Hepatocyte (in vitro differentiated cells): Measurements from ENCODE around the gene EIF2AK2. TPM values are rescaled to one million over a fixed set of nuclear protein-coding genes. Genes with fewer than 3 reads are reported as not detected.

Source experiments
- DNase-seq: peaks from one replicate; pipeline ENCODE4 v3.0.0-alpha.2; 2016; ENCODE audit warnings: low spot score
- H2AFZ ChIP-seq: fragments of 200-600 bp; sonication (generic); 2 replicates; pipeline ENCODE4 v1.6.0; 2016; ENCODE audit warnings: antibody characterized with exemption, mild to moderate bottlenecking
- H3K27ac ChIP-seq: fragments of 200-600 bp; sonication (generic); 2 replicates; pipeline ENCODE4 v1.5.1; 2016; ENCODE audit warnings: mild to moderate bottlenecking
- H3K27me3 ChIP-seq: fragments of 200-600 bp; sonication (generic); 2 replicates; pipeline ENCODE4 v1.6.1; 2016
- H3K36me3 ChIP-seq: fragments of 200-600 bp; sonication (generic); replicated peaks from 2 replicates; pipeline ENCODE4 v1.5.1; 2016; ENCODE audit warnings: low read depth; ENCODE audit not compliant: insufficient read depth
- H3K4me1 ChIP-seq: fragments of 200-600 bp; sonication (generic); 2 replicates; pipeline ENCODE4 v1.5.1; 2016; ENCODE audit warnings: mild to moderate bottlenecking, moderate library complexity; ENCODE audit not compliant: insufficient read depth
- H3K4me2 ChIP-seq: fragments of 200-600 bp; sonication (generic); 2 replicates; pipeline ENCODE4 v1.6.0; 2016
- H3K4me3 ChIP-seq: fragments of 200-600 bp; sonication (generic); 2 replicates; pipeline ENCODE4 v1.5.1; 2016; ENCODE audit warnings: mild to moderate bottlenecking
- H3K79me2 ChIP-seq: fragments of 200-600 bp; sonication (generic); 2 replicates; pipeline ENCODE4 v1.6.0; 2017; ENCODE audit warnings: mild to moderate bottlenecking
- H3K9me2 ChIP-seq: fragments of 200-600 bp; sonication (generic); replicated peaks from 2 replicates; pipeline ENCODE4 v1.6.0; 2017; ENCODE audit warnings: mild to moderate bottlenecking; ENCODE audit not compliant: insufficient read depth
- H3K9me3 ChIP-seq: fragments of 200-600 bp; sonication (generic); 2 replicates; pipeline ENCODE4 v1.5.1; 2016; ENCODE audit warnings: low read depth, mild to moderate bottlenecking
- H4K20me1 ChIP-seq: fragments of 200-600 bp; sonication (generic); 2 replicates; pipeline ENCODE4 v1.6.0; 2016; ENCODE audit warnings: mild to moderate bottlenecking; ENCODE audit not compliant: insufficient read depth, poor library complexity, severe bottlenecking
- EZH2 ChIP-seq: fragments of 200-600 bp; sonication (generic); IDR thresholded peaks from 2 replicates; pipeline ENCODE4 v1.6.1; 2016; ENCODE audit warnings: antibody characterized with exemption, mild to moderate bottlenecking, borderline replicate concordance
- EZH2phosphoT487 ChIP-seq: fragments of 200-600 bp; sonication (generic); IDR thresholded peaks from one replicate; pipeline ENCODE4 v1.6.1; 2018; ENCODE audit warnings: antibody characterized with exemption, mild to moderate bottlenecking, low read depth, moderate library complexity; ENCODE audit not compliant: unreplicated experiment, severe bottlenecking
- WGBS: methylation state at CpG from one replicate; pipeline ENCODE4 v1.1.6; 2016; ENCODE audit warnings: low lambda C conversion rate; ENCODE audit errors: missing lambda C conversion rate; 5-methylcytosine and 5-hydroxymethylcytosine counted together
- polyA plus RNA-seq: library from polyadenylated mRNA; unstranded; fragments of >200 nt; fragmentation: Nextera tagmentation; extraction: Ambion mirVana; gene quantifications from 2 replicates; pipeline ENCODE4 v1.2.1, GENCODE V29; 2016
- total RNA-seq: library from RNA; depleted of rRNA; stranded (reverse); fragments of >200 nt; gene quantifications from 2 replicates; pipeline ENCODE4 v1.2.3, GENCODE V29; 2014
- TF ChIP-seq, protein P1 (sequence below): fragments of 200-600 bp; sonication (generic); IDR thresholded peaks from 2 replicates; pipeline ENCODE4 v1.5.1; 2016; ENCODE audit warnings: antibody characterized with exemption, mild to moderate bottlenecking; ENCODE audit not compliant: poor library complexity

Gene EIF2AK2
- total and polyA plus RNA-seq, 2 experiments from 2014 or later: 22.2 to 38.4 TPM

- no peaks in the 10 kb centered on the region for H3K9me2 ChIP-seq
- no peak overlapping the region for H2AFZ ChIP-seq
- 92% methylated on average over 5 of the region's 5 CpGs for WGBS
- DNase-seq: no peak
- H3K4me2 ChIP-seq: no peak overlapping the region
- H3K4me1 ChIP-seq: no peaks in the 10 kb centered on the region
- no peaks in the 10 kb centered on the region for H3K9me3 ChIP-seq
- H3K27me3 ChIP-seq: no peaks in the 10 kb centered on the region
- no peak overlapping the region for H3K27ac ChIP-seq
- no peaks in the 10 kb centered on the region for H3K36me3 ChIP-seq
- TF ChIP-seq EZH2: no peak
- TF ChIP-seq, protein P1, sequence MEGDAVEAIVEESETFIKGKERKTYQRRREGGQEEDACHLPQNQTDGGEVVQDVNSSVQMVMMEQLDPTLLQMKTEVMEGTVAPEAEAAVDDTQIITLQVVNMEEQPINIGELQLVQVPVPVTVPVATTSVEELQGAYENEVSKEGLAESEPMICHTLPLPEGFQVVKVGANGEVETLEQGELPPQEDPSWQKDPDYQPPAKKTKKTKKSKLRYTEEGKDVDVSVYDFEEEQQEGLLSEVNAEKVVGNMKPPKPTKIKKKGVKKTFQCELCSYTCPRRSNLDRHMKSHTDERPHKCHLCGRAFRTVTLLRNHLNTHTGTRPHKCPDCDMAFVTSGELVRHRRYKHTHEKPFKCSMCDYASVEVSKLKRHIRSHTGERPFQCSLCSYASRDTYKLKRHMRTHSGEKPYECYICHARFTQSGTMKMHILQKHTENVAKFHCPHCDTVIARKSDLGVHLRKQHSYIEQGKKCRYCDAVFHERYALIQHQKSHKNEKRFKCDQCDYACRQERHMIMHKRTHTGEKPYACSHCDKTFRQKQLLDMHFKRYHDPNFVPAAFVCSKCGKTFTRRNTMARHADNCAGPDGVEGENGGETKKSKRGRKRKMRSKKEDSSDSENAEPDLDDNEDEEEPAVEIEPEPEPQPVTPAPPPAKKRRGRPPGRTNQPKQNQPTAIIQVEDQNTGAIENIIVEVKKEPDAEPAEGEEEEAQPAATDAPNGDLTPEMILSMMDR: no peak
- no peak for TF ChIP-seq EZH2phosphoT487
- no peaks in the 10 kb centered on the region for H4K20me1 ChIP-seq
- H3K79me2 ChIP-seq: no peaks in the 10 kb centered on the region
- no peak overlapping the region for H3K4me3 ChIP-seq
Observed at GRCh38 chr2:37052600-37053332, 104.0 kb downstream of the EIF2AK2 start.

Other genes with a start within 250 kb of the EIF2AK2 start
- 13.9 and 14.1 TPM in 2 replicates for gene STRN, start 190.4 kb downstream of the EIF2AK2 start, total RNA-seq
- 4.4 TPM in 2 replicates for gene STRN, start 190.4 kb downstream of the EIF2AK2 start, polyA plus RNA-seq
- 24.1 and 25.1 TPM in 2 replicates for gene HEATR5B, start 72.6 kb downstream of the EIF2AK2 start, total RNA-seq
- 5.1 and 8.7 TPM in 2 replicates for gene HEATR5B, start 72.6 kb downstream of the EIF2AK2 start, polyA plus RNA-seq
- 4.3 and 7.0 TPM in 2 replicates for gene GPATCH11, start 72.5 kb downstream of the EIF2AK2 start, total RNA-seq
- 2.8 and 3.1 TPM in 2 replicates for gene GPATCH11, start 72.5 kb downstream of the EIF2AK2 start, polyA plus RNA-seq
- not detected in 2 replicates for gene SULT6B1, start 31.7 kb upstream of the EIF2AK2 start, total RNA-seq
- gene SULT6B1, start 31.7 kb upstream of the EIF2AK2 start, polyA plus RNA-seq: not detected in 2 replicates
- 11.0 and 14.8 TPM in 2 replicates for gene CEBPZOS, start 39.5 kb upstream of the EIF2AK2 start, total RNA-seq
- 13.7 and 17.1 TPM in 2 replicates for gene CEBPZOS, start 39.5 kb upstream of the EIF2AK2 start, polyA plus RNA-seq
- 40.3 and 49.7 TPM in 2 replicates for gene CEBPZ, start 74.6 kb upstream of the EIF2AK2 start, total RNA-seq
- 15.4 and 21.5 TPM in 2 replicates for gene CEBPZ, start 74.6 kb upstream of the EIF2AK2 start, polyA plus RNA-seq
- 14.7 and 17.7 TPM in 2 replicates for gene NDUFAF7, start 74.7 kb upstream of the EIF2AK2 start, total RNA-seq
- 11.8 and 17.1 TPM in 2 replicates for gene NDUFAF7, start 74.7 kb upstream of the EIF2AK2 start, polyA plus RNA-seq
- gene PRKD3, start 167.9 kb upstream of the EIF2AK2 start, total RNA-seq: 35.9 and 36.4 TPM in 2 replicates
- gene PRKD3, start 167.9 kb upstream of the EIF2AK2 start, polyA plus RNA-seq: 17.3 and 20.7 TPM in 2 replicates
- 2.0 TPM in 1 of 2 replicates, not detected in the other for gene QPCT, start 187.7 kb upstream of the EIF2AK2 start, total RNA-seq
- 0.36 and 0.81 TPM in 2 replicates for gene QPCT, start 187.7 kb upstream of the EIF2AK2 start, polyA plus RNA-seq